Pericardium fibroblast (primary cell): ENCODE measurements around the gene ARHGEF12. TPM values are rescaled to one million over a fixed set of nuclear protein-coding genes. Genes with fewer than 3 reads are reported as not detected.

Experiments used
- total RNA-seq: library from RNA; depleted of rRNA; stranded (reverse); fragments of >200 nt; gene quantifications from 2 replicates; pipeline ENCODE4 v1.2.3, GENCODE V29; 2015

Gene ARHGEF12
- 30.9 and 38.2 TPM in 2 replicates for total RNA-seq

GRCh38 chr11:120335908-120336640 lies at the start of gene ARHGEF12:
Gene ARHGEF12 (plus strand): TSS chr11:120336413. CDS start chr11:120337244, 831 bp downstream.

DNA sequence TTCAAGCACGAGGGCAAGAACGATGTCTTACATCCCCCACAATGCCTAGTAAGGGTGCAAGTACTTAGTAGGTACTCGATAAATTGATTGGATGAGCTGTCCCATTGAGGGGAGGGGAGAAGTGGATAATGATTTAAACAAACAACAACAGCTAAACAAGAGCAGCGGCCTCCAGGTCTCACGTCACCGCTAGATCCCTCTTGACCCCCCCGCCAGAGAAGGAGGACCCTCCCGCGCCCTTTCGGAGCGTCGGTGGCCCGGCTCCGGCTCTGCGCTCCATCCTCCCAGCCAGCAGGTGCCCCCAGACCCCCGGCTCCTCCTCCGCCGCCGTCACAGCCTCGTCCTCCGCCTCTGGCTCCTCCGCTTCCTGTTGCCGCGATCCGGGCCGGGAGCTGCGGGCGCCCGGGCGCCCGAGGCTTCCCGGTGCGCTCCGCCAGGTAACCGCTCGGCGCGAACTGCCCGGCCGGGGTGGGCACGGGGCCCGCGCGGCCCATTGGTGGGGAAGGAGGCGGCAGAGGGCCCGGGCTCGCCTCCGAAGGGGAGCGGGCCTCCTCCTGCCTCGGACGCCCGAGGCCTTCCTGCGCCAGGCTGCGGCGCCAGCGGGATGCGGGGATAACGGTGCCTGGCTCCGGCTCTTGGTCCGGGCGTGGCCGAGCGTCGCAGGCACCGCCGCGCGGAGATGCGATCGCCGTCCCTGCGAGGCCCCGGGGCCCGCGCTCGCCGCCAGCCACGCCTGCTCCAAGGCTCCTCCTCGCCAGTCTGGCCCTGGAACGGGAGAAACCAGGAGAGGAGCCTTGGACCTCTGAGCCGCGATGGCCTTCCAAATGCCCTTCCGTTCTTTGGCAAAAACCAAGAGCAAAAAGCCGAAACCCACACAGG lies 11.0 kb upstream of the ARHGEF12 start, which contains the start of gene TLCD5:
Gene TLCD5 (plus strand): TSS at position 368 of the 879 bp plus-strand sequence. CDS start 2,143 bp downstream, outside the sequence.

DNA sequence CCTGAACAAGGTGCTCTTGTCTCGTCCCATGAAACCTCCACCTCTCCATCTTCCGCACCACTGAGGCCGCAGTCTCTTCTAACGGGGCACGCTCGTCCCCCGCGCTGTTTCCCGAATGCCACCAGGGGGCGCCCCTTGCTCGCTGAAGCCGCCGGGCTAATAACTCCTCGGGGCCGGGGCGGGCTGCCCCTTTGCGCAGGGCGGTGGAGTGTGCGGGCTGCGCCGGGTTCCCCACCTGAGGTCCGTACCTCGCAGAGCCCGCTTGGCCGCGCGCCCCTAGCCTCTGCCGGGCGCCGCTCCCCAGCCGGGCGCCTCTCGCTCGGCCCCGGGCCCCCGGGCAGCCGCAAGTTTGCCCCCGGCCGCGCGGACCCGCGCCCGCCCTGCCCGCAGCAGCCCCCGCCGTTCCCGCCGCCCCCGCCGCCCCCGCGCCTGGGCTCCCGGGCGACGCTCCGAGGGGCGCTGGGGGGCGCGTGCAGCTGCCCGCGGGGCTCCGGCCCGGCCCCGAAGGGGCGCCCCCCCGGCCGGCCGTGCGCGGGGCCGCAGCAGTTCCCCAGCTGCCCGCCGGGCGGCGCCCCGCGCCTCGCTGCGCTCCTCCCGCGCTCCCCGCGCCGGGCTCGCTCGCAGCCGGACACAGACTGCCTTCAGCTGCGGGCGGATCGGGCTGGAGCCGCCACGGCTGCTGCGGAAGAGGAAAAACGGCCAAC lies 175.1 kb downstream of the ARHGEF12 start, which contains the start of gene GRIK4:
Gene GRIK4 (plus strand): TSS at position 633 of the 704 bp plus-strand sequence. CDS start 148,571 bp downstream, outside the sequence.

Other genes with a start within 250 kb of the ARHGEF12 start
- not detected in 2 replicates for gene TRIM29, start 198.3 kb upstream of the ARHGEF12 start, total RNA-seq
- 79.8 and 94.4 TPM in 2 replicates for gene OAF, start 125.4 kb upstream of the ARHGEF12 start, total RNA-seq
- not detected in 2 replicates for gene POU2F3, start 96.3 kb upstream of the ARHGEF12 start, total RNA-seq
- 3.0 and 6.6 TPM in 2 replicates for gene TLCD5, start 11.1 kb upstream of the ARHGEF12 start, total RNA-seq
- not detected in 2 replicates for gene GRIK4, start 175.3 kb downstream of the ARHGEF12 start, total RNA-seq